ENCODE data around the gene PIP5K1B.
"Not testable (repeated sequence)": the region's sequence is repeated elsewhere in the genome, so short reads cannot be mapped to it uniquely, and the experiment has no call there.

The PIP5K1B gene

DNA sequence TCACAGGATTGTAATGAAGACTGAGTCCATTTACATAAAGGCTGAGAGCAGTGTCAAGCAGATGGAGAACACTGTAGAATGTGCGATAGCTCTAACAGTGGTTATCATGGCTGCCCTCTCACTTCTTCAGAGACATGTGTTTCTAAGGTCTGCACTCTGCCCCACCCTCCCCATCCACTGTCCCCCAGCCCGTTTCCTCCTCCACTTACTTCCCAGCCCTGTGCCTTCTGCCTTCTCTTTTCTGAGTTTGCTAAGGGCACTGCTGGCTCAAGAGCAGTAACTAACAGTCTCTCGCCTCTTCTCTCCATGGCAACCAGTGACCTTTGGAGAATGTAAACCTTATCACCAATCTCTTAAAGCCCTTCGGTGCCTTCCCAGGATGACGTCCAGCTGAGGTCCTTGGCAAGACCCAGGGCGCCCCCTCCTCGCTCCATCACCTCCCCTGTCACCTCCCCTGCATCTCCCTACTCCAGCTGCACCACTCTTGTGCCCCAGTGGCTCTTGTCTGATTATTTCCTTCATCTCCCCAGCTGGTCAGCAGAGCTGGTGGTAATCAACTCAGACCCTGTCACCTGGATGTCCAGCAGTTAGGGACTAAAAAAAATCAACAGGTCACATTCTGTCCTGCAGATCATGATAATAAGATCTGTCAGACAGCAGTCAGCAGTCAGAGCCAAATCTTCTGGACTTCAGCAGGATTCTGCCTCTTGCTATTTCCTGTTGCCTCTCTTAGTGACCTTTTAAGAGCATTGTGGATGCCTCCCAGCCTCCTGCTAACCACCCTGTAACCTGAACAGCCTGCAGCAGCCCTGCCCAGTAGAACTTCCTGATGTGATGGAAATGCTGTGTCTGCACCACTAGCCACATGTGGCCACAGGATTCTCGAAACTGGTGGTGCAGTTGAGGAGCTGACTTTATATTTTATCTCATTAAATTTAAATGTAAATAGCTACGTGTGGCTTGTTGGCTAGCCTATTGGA lies 339.5 kb downstream of the PIP5K1B start:
- no peak for DNase-seq

DNA sequence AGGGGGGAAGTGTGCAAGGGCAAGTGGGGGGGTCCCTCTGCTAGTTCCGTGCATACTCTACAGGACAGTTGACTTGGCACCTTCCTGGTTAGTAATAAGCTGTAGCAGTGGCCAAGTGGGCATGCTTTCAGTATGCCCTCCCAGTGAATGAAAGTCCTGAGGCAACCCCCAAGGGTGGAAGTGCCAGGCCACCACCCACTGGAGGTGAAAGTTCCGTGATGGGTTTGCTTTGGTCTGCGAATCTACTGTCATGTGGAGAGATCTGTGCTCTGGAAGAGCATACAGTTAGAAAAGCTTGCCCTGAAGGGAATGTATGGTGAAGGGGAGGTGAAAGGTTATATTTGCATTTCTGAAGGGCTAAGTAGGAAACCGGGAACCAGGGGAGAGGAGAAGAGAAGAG lies 340.8 kb downstream of the PIP5K1B start:
- DNase-seq: no peak

DNA sequence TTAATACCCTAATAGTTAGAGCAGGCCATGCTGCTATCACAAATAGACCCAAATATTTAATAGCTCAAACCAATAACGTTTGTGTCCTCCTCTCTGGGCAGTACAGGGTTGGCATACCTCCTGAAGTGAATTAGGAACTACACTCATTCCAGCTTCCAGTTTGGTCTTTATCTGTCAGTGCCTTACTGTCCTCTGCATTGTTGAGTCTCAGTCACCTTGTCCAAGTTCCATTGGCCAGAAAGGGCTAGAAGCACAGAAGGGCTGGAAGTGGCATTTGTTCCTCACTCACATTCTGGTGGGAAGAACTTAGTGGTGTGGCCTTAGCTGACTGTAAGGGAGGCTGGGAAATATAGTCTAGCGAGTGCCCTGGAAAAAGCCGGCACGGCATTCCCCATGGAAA lies 341.7 kb downstream of the PIP5K1B start:
- no peak for DNase-seq

DNA sequence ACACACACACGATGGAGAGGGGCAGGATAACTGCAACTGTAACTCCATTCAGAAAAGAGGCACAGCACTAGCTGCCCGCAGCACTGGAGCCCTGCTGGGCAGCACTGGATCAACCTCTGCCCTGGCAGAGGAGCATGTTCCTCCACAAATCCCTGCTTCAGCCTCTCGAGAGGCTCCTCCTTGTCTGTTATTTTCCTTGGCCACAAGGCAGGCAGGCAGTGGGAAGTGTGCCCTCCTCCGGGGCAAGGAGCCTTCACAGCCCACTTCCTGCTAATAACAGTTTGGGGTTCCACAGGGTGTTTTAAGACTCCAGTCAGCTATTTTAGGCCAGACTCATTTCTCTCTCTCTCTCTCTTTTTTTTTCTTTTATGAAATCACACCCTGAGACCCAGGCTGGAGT lies 342.3 kb downstream of the PIP5K1B start:
- DNase-seq: no peak

DNA sequence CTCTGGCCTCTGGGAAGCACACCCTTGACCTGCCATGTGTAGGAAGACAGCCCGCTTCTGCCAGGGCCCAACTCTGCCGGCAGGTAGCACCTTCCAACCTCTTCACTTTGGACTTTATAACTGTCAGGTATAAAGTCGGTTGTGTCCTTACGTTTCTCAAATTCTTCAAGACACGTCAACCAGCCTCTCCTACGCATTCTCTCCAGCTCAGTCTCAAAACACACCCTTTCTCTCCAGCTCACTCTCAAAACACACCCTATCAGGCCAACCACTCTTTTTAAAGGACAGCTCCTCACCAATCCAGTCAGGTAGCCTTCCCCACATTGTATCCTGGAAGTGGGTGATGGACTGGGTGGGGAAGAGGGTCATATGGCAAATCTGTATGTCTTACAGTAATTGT lies 344.1 kb downstream of the PIP5K1B start:
- no peak for DNase-seq

DNA sequence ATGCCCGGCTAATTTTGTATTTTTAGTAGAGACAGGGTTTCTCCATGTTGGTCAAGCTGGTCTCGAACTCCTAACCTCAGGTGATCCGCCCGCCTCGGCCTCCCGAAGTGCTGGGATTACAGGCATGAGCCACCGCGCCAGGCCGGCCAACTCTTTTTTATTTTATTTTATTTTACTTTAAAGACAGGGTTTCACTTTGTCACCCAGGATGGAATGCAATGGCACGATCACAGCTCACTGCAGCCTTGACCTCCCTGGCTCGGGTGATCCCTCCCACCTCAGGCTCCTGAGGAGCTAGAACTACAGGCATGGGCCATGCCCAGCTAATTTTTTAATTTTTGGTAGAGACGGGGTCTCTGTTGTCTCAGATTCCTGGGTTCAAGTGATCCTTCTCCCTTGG lies 345.9 kb downstream of the PIP5K1B start:
- not testable (repeated sequence) for DNase-seq

DNA sequence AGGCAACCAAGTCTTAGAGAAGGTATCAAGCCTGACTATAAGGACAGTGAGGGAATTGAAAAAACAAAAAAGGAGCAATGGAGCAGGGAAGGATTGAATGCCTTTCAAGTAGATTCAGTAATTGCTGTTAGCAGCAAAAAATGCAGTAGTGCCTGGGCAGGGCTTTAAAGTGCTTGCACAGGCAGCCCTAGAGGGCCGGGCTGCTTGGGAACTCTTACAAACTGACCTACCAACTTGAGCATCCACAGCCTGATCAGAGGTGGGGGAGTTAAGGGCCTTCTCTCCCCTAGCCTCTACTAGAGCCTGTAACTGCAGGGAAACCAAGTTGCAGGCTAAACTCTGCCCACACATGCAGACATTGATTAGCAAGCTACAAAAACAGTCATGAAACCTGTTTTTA lies 349.9 kb downstream of the PIP5K1B start:
- no peak for DNase-seq

DNA sequence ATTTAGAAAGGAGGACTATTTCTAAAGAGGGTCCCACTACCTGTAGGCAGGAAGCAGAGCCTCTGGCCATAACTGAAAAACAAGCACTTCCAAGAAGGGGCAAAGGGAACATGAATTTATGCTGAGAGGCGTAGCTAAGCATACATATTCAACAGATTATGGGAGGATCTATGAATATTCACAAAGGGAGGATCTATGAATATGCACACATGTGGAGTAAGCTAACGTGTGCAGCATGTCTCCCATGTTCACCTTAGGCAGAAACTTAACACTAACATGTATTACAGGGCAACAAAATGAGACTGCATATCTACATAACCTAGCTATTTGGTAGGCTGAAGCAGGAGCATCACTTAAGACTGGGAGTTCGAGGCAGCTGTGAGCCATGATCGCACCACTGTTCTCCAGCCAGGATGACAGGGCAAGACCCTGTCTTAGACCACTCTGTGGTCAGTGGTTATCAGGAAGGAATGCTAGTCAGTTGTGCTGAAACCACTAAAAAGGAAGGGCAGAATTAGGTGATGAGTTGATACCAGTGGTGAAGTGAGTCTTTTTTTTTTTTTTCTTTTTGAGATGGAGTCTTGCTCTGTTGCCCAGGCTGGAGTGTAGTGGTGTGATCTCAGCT lies 351.3 kb downstream of the PIP5K1B start:
- DNase-seq: no peak

DNA sequence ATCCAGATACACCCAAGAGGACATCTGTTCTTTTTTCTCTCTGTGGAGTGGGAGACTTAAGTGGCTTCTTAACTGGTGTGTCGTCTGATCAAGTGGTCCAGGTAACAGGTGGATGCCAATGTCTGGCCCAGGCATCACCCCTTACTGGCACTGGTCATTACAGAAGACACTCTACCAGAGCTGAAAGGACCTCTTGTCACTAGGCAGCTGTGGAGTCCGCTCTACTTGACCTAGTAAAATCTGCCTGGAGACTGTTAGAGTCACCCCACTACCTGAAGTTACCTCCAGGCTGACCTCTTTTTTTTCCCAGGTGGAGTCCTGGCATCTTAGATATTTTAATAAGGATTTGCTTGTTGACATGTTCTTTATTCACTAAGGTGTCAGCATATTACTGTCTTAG lies 353.1 kb downstream of the PIP5K1B start:
- no peak for DNase-seq
